Adrenal gland (tissue), 5 donors: ENCODE measurements around the gene AMZ1.

Experiments
- POLR2A ChIP-seq, 2 donors: fragments of 450-650 bp; IDR thresholded peaks; one replicate each; pipeline ENCODE4 v1.6.1; 2017; ENCODE audit warnings: antibody characterized with exemption in 2 of 2, mild to moderate bottlenecking in 2 of 2, moderate library complexity in 1 of 2
- TF ChIP-seq, protein P1 (sequence below), 6 experiments: fragments of 450-650 bp in 4 of 6; fragments of 200-600 bp in 2 of 6; sonication (generic) in 1 of 6; IDR thresholded peaks; 1 replicate in 5 of 6; 2 replicates in 1 of 6; pipeline versions ENCODE4 v1.5.1 to v1.8.0; 2016 to 2021; ENCODE audit warnings: antibody characterized with exemption in 6 of 6, mild to moderate bottlenecking in 2 of 6, moderate library complexity in 1 of 6
- donor health status: DM: no; HTN: no; CAD: no.

DNA sequence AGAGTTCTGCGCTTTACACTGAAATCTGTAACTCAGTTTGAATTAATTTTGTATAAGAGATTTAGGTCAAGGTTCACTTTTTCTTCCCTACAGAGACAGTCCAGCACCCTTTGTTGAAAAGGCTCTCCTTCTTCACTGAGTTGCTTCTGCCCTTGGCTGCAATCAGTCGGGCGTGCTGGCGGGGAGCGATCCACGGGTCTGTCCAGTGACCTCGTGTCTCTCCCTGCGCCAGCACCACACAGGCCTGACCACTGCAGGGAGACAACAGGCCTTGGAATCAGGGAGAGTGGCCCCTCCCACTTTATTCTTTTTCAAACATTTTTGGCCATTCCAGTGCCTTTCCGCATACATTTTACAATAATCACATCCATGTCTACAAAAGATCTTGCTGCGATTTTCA, 66.9 kb downstream of the AMZ1 start:
- TF ChIP-seq, protein P1, sequence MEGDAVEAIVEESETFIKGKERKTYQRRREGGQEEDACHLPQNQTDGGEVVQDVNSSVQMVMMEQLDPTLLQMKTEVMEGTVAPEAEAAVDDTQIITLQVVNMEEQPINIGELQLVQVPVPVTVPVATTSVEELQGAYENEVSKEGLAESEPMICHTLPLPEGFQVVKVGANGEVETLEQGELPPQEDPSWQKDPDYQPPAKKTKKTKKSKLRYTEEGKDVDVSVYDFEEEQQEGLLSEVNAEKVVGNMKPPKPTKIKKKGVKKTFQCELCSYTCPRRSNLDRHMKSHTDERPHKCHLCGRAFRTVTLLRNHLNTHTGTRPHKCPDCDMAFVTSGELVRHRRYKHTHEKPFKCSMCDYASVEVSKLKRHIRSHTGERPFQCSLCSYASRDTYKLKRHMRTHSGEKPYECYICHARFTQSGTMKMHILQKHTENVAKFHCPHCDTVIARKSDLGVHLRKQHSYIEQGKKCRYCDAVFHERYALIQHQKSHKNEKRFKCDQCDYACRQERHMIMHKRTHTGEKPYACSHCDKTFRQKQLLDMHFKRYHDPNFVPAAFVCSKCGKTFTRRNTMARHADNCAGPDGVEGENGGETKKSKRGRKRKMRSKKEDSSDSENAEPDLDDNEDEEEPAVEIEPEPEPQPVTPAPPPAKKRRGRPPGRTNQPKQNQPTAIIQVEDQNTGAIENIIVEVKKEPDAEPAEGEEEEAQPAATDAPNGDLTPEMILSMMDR (IDR thresholded peaks at IDR 0.05) = no peak
- no peak for TF ChIP-seq POLR2A (IDR thresholded peaks at IDR 0.05)
